Gastroesophageal sphincter (tissue), 4 donors: Measurements from ENCODE around the gene MAS1L. TPM values are rescaled to one million over a fixed set of nuclear protein-coding genes. Genes with fewer than 3 reads are reported as not detected.

Experiments used
- ATAC-seq: fragments of 150-250 bp; one replicate; pipeline ENCODE4 v1.9.1; 2016; ENCODE audit warnings: mild to moderate bottlenecking, moderate library complexity
- H3K27ac ChIP-seq, 4 donors: fragments of 200-600 bp; sonication (generic) in 3 of 4; 1 replicate in 3 of 4; 2 replicates in 1 of 4; pipeline ENCODE4 v1.5.1; 2016 to 2019
- H3K27me3 ChIP-seq: fragments of 200-600 bp; sonication (generic); one replicate; pipeline ENCODE4 v1.5.1; 2019
- H3K36me3 ChIP-seq, 2 donors: fragments of 200-600 bp; sonication (generic); one replicate each; pipeline ENCODE4 v1.5.1; 2019; ENCODE audit warnings: control low read depth in 1 of 2
- H3K4me1 ChIP-seq, 3 donors: fragments of 200-600 bp; sonication (generic); 1 replicate in 2 of 3; 2 replicates in 1 of 3; pipeline ENCODE4 v1.5.1; 2016 to 2019; ENCODE audit warnings: control low read depth in 2 of 3
- H3K4me3 ChIP-seq, 2 donors: fragments of 200-600 bp; sonication (generic); one replicate each; pipeline ENCODE4 v1.5.1; 2019; ENCODE audit warnings: mild to moderate bottlenecking in 1 of 2, moderate library complexity in 1 of 2
- H3K9me3 ChIP-seq, 3 donors: fragments of 200-600 bp; sonication (generic); one replicate each; pipeline ENCODE4 v1.5.1; 2017 to 2019; ENCODE audit warnings: control low read depth in 2 of 3
- CTCF ChIP-seq, 4 experiments: fragments of 200-600 bp in 2 of 4; fragments of 450-650 bp in 2 of 4; sonication (generic) in 1 of 4; IDR thresholded peaks; one replicate each; pipeline ENCODE4 v1.5.1; 2017 to 2019; ENCODE audit warnings: antibody characterized with exemption in 4 of 4, mild to moderate bottlenecking in 2 of 4, moderate library complexity in 2 of 4
- EP300 ChIP-seq: sonication (generic); formaldehyde crosslinking; IDR thresholded peaks from one replicate; pipeline ENCODE4 v1.6.1; 2017; ENCODE audit warnings: antibody characterized with exemption, mild to moderate bottlenecking
- POLR2A ChIP-seq, 2 donors: fragments of 450-650 bp; IDR thresholded peaks; one replicate each; pipeline ENCODE4 v1.6.1; 2017; ENCODE audit warnings: antibody characterized with exemption in 2 of 2, mild to moderate bottlenecking in 2 of 2, moderate library complexity in 1 of 2
- POLR2AphosphoS5 ChIP-seq: sonication (generic); formaldehyde crosslinking; IDR thresholded peaks from one replicate; pipeline ENCODE4 v1.6.1; 2017; ENCODE audit warnings: antibody characterized with exemption
- WGBS, 2 donors: methylation state at CpG; one replicate each; pipeline ENCODE4 v1.1.5; 2018; ENCODE audit warnings: low coverage in 1 of 2; 5-methylcytosine and 5-hydroxymethylcytosine counted together
- total RNA-seq, 4 donors: library from RNA; depleted of rRNA; stranded (reverse); fragments of >200 nt; gene quantifications; one replicate each; pipeline ENCODE4 v1.1.0, GENCODE V29; 2016

MAS1L gene
- total RNA-seq, 4 donors from 2014 or later = not detected

- H3K9me3 ChIP-seq = no peaks in the 10 kb centered on the region
- H3K36me3 ChIP-seq = no peaks in the 10 kb centered on the region
- no peak for ATAC-seq
- 60% methylated on average over 1 of the region's 2 CpGs; no CpG with 5 or more reads in 1 of the 2 donors for WGBS, 2 donors
- no peaks in the 10 kb centered on the region for H3K27me3 ChIP-seq
- no peaks in the 10 kb centered on the region for H3K4me1 ChIP-seq
- TF ChIP-seq CTCF (IDR thresholded peaks at IDR 0.05) (no peak), POLR2AphosphoS5 (no peak), POLR2A (IDR thresholded peaks at IDR 0.05) (no peak), EP300 (no peak)
- H3K27ac ChIP-seq = no peak overlapping the region
- H3K4me3 ChIP-seq = no peak overlapping the region
These were observed 12.8 kb downstream of the MAS1L start for GRCh38 chr6:29474996-29475395.

- Histone ChIP-seq H3K27ac (no peak overlapping the region), H3K4me3 (no peak overlapping the region), H3K4me1 (no peaks in the 10 kb centered on the region), H3K9me3 (no peaks in the 10 kb centered on the region), H3K27me3 (peaks cover 3% of the 10 kb centered on the region), H3K36me3 (no peaks in the 10 kb centered on the region)
- no peak for ATAC-seq
- TF ChIP-seq CTCF (IDR thresholded peaks at IDR 0.05) = no peak
- no peak for TF ChIP-seq POLR2AphosphoS5
- TF ChIP-seq EP300 = no peak
- no peak for TF ChIP-seq POLR2A (IDR thresholded peaks at IDR 0.05)
- WGBS, 2 donors = 50 to 67% methylated on average over 5 of the region's 6 CpGs
These were observed 21.5 kb downstream of the MAS1L start for GRCh38 chr6:29466241-29466640.

- TF ChIP-seq POLR2AphosphoS5 = no peak
- no peak for TF ChIP-seq EP300
- Histone ChIP-seq H3K27ac (no peak overlapping the region), H3K9me3 (no peaks in the 10 kb centered on the region), H3K27me3 (peaks cover 3% of the 10 kb centered on the region), H3K4me3 (no peak overlapping the region), H3K36me3 (no peaks in the 10 kb centered on the region), H3K4me1 (no peaks in the 10 kb centered on the region)
- WGBS, 2 donors = 75 to 85% methylated on average over 2 of the region's 2 CpGs
- no peak for ATAC-seq
These were observed 22.0 kb downstream of the MAS1L start for GRCh38 chr6:29465801-29466200.

- H3K9me3 ChIP-seq = no peaks in the 10 kb centered on the region
- H3K27ac ChIP-seq = no peak overlapping the region
- H3K36me3 ChIP-seq = no peaks in the 10 kb centered on the region
- WGBS, 2 donors = 52 to 70% methylated on average over 2 of the region's 2 CpGs
- no peaks in the 10 kb centered on the region for H3K4me1 ChIP-seq
- no peak for ATAC-seq
- peaks cover 3% of the 10 kb centered on the region for H3K27me3 ChIP-seq
- no peak for TF ChIP-seq POLR2AphosphoS5
- TF ChIP-seq POLR2A (IDR thresholded peaks at IDR 0.05) = no peak
- no peak for TF ChIP-seq EP300
- no peak overlapping the region for H3K4me3 ChIP-seq
These were observed 22.5 kb downstream of the MAS1L start for GRCh38 chr6:29465279-29465678.

- no peak overlapping the region for H3K27ac ChIP-seq
- H3K4me3 ChIP-seq = no peak overlapping the region
- H3K9me3 ChIP-seq = no peaks in the 10 kb centered on the region
- H3K27me3 ChIP-seq = no peaks in the 10 kb centered on the region
- TF ChIP-seq POLR2AphosphoS5 (no peak), CTCF (IDR thresholded peaks at IDR 0.05) (no peak), EP300 (no peak)
- no peaks in the 10 kb centered on the region for H3K4me1 ChIP-seq
- 83 to 93% methylated on average over 5 to 6 of the region's 6 CpGs for WGBS, 2 donors
- ATAC-seq = no peak
- no peaks in the 10 kb centered on the region for H3K36me3 ChIP-seq
These were observed 25.7 kb downstream of the MAS1L start for GRCh38 chr6:29462022-29462421.

- no peaks in the 10 kb centered on the region for H3K27me3 ChIP-seq
- no peaks in the 10 kb centered on the region for H3K4me1 ChIP-seq
- no peaks in the 10 kb centered on the region for H3K9me3 ChIP-seq
- WGBS, 2 donors = 77 to 84% methylated on average over 4 to 5 of the region's 5 CpGs
- no peak overlapping the region for H3K27ac ChIP-seq
- no peak for TF ChIP-seq POLR2AphosphoS5
- no peaks in the 10 kb centered on the region for H3K36me3 ChIP-seq
- ATAC-seq = no peak
- no peak overlapping the region for H3K4me3 ChIP-seq
These were observed 26.5 kb downstream of the MAS1L start for GRCh38 chr6:29461021-29461814.
